GM21528 (cell line): ENCODE results near the gene CRTC1.
"Not testable (repeated sequence)": the region's sequence is repeated elsewhere in the genome, so short reads cannot be mapped to it uniquely, and the experiment has no call there.

ENCODE experiments used
- ATAC-seq: cut with Tn5 transposase; IDR thresholded peaks from one replicate; pipeline ENCODE4 v1.9.1; 2021; ENCODE audit warnings: mild to moderate bottlenecking, moderate library complexity; ENCODE audit not compliant: unreplicated experiment, low FRiP score

CRTC1 gene

GRCh38 chr19:18723871-18724377, 40.4 kb downstream of the CRTC1 start:
- no peak for ATAC-seq

- no peak for ATAC-seq
These were observed 42.6 kb downstream of the CRTC1 start for GRCh38 chr19:18725841-18726770.

DNA sequence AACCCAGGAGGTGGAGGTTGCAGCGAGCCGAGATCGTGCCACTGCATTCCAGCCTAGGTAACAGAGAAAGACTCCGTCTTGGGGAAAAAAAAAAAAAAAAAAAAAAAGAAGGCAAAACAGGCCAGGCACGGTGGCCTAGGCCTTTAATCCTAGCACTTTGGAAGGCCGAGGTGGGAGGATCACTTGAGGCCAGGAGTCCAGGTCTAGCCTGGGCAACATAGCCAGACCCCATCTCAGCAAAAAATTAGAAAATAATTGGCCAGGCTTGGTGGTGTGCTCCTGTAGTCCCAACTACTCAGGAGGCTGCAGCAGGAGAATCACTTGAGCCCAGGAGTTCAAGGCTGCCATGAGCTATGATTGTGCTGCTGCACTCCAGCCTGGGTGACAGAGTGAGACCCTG, 43.4 kb downstream of the CRTC1 start:
- ATAC-seq = no peak

GRCh38 chr19:18727602-18728001, 44.1 kb downstream of the CRTC1 start:
- not testable (repeated sequence) for ATAC-seq

- ATAC-seq = no peak
These were observed 46.6 kb downstream of the CRTC1 start for GRCh38 chr19:18729933-18730530.

GRCh38 chr19:18730885-18731513, 47.5 kb downstream of the CRTC1 start:
- ATAC-seq = no peak

- ATAC-seq = no peak
These were observed 48.1 kb downstream of the CRTC1 start for GRCh38 chr19:18731562-18732008.

DNA sequence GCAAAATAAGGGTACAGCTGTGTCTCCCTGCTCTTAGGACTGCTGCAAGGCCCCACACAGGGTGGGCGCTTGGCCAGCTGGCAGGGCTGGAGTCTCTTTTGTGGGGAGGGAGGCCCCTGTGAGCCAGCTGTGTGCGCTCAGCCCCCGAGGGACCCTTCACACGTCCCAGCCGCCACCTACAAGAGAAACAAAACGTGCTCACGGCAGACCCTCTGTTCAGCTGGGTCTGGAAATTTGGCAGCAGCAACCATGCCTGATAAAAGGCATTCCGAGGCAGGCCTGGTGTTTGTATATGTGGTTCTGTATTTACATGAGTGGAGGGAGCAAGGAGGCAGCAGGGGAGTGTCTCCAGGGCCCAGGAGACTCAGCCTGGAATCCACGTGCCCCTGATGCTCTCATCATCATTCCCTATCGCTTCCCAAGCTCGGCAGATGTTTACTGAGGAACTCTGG, 49.7 kb downstream of the CRTC1 start:
- no peak for ATAC-seq

DNA sequence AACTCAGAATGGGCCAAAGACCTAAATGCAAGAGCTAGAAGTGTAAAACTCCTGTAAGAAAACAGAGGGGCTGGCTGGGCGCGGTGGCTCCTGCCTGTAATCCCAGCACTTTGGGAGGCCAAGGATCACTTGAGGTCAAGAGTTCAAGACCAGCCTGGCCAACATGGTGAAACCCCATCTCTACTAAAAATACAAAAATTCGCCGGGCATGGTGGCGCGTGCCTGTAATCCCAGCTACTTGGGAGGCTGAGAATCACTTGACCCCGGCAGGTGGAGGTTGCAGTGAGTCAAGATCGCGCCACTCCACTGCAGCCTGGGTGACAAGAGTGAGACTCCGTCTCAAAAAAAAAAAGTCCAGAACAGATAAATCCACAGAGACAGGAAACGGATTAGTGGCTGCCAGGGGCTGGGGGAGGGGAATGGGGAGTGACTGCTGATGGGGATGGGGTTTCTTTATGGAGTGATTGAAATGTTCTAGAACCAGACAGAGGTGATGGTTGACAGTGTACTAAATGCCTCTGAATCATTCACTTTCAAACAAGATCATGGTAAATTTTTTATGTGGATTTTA, 50.4 kb downstream of the CRTC1 start:
- ATAC-seq = not testable (repeated sequence)

- ATAC-seq = no peak
These were observed 51.8 kb downstream of the CRTC1 start for GRCh38 chr19:18735324-18735723.

- ATAC-seq = no peak
These were observed 52.3 kb downstream of the CRTC1 start for GRCh38 chr19:18735752-18736151.

DNA sequence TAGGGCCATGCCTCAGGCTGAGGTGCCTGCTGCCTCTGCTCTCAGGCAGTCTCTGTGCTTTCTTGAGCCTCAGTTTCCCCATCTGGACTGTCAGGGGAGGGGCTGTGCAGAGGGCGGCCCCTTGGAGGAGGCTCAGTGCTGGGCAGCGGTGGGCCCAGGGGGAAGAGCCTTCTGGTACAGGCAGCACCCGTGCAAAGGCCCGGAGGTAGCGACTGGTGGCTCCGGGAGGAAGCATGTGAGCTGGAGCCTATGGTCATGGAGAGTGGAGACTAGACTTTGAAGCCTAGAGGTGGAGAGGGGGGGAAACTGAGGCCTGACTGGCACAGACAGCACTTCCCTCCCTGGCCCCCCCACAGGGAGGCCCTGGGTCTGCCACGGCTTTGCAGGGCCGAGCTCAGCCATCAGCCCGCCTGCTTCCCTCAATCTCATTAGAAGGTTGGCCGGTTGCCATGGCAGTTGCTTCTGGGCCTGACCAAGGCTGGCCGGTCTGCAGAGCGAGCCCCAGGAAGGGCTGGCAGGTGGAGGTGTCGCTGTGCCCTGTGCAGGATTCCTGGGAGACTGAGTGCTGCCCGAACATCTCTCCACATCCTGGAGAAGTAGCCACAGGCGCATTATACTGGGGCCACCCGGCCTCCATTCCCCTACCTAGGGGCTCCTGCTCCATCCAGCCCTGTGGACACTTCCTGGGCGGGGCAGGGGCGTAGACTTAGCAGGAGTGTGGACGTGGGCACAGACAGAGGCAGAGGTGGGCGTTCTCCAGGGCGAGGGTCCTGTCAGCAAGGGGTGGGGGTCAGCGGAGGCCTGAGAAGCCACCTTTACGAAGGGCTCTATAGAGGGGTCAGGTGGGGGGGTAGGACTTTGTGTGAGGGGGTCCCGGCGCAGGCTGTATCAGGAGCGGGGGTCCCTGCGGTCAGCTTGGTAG, 53.2 kb downstream of the CRTC1 start:
- ATAC-seq = no peak

GRCh38 chr19:18737337-18737953, 54.0 kb downstream of the CRTC1 start:
- ATAC-seq = no peak

DNA sequence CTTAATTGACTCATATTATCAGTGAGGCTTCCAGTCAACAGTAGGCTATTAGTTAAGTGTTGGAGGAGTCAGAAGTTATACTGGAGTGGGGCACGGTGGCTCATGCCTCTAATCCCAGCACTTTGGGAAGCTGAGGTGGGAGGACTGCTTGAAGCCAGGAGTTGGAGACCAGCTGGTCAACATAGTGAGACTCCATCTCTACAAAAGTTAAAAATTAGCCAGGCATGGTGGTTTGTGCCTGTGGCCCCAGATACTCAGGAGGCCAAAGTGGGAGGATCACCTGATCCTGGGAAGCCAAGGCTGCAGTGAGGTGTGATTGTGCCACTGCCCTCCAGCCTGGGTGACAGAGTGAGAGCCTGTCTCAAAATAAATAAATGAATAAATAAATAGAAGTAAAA, 54.5 kb downstream of the CRTC1 start:
- no peak for ATAC-seq

DNA sequence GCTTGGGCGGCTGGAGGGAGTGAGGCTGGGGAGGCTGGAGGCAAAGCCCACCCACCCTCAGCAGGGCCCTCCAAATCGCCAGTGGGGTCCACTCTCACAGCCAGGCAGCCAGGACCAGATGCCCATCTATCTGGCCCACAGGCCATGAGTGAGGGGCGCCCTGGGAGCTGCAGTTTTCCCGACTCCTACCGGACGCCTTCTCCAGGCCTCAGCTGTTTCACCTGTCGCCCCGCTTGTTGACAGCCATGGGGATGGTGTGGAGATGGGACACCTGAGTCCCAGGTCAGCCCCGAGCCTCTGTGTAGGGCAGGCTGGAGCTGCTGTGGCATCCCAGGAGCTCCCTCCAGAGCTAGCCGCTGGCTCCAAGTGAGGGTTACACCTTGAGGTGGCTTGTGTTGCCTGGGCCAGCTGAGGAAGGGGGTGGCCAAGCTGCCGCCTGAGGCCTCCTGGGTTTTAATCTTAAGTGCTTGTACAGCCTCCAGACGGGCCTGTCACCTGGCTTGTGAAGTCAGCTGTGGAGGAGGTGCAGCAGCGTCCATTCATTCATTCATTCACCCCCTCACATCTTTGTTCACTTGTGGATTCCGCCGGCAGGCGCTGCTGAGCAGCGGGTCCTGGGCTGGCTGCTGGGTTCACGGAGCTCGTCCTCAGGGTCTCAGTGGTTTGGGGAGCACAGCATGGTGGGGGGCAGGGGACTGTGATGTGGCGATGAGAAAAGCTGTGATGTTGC, 55.6 kb downstream of the CRTC1 start:
- ATAC-seq = no peak

- no peak for ATAC-seq
These were observed 57.9 kb downstream of the CRTC1 start for GRCh38 chr19:18741124-18742121.

- no peak for ATAC-seq
These were observed 58.8 kb downstream of the CRTC1 start for GRCh38 chr19:18742324-18742723.
